ENCODE measurements around the gene ASB16.
A peak's percentile ranks its signal among the peaks of the same experiment; 100 is the strongest.
"Not testable (repeated sequence)": the region's sequence is repeated elsewhere in the genome, so short reads cannot be mapped to it uniquely, and the experiment has no call there.

ASB16 gene

DNA sequence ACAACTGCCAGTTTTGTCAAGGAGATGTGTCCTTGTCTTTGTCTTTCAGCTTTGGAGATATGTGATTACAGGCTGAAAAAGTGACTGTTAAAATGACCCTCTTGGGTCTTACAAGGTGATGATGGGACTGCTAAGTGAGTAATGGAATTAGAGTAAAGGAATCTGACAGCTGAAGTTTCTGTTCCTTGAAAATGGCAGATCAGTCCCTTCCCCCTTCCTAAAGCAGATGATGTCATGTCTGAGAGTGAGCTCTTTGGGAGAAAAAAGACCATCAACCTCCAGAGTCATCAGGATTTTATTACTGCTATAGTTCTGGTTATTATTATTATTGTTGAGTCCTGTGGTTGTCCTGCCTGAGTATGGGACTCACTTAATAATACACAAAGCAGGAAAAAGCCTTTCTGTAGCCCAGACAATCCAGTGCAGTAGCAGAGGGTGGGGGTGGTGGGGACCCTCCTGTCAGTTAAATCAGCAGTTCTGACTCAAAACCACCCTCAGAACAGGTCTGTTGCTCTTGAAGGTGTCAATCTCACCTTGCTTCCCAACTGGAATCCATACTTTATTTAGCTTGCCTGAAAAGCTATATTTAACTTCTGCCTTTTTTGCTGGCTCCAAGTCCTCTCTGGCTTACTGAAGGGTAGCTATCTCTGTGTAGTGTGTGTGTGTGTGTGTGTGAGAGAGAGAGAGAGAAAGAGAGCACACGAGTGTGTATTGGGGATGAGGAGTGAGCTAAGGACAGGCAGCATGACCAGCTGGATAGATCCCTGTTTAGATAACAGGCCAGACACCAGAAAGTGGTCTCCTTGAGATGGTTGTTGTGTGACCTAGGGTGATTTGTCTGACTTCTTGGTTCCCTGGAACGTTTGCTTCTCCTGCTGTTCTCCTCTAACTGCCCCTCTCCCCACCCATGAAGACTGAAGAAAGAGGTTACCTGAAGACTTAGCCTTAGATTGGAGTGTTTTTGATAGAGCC is 23.8 kb upstream of the ASB16 start:
- DNase-seq, result peak in 3 of 56 donors; percentile 7 to 36 (median 15)

DNA sequence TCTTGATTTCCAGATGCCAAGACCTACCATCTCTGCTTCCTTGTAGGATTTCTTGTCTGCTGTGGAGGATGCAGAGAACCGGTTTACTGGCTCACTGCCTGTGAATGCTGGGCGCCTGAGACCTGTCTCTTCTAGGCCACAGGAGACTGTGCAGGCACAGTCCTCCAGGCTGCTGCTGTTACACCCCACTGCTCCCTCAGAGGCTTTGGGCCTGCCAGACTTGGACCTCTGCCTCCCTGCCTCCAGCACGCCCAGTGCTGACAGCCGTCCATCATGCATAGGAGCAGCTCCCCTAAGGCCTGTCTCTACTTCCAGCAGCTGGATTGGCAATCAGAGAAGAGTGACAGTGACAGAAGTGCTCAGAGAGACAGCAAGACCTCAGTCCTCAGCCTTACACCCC is 22.7 kb upstream of the ASB16 start:
- no peak for DNase-seq

DNA sequence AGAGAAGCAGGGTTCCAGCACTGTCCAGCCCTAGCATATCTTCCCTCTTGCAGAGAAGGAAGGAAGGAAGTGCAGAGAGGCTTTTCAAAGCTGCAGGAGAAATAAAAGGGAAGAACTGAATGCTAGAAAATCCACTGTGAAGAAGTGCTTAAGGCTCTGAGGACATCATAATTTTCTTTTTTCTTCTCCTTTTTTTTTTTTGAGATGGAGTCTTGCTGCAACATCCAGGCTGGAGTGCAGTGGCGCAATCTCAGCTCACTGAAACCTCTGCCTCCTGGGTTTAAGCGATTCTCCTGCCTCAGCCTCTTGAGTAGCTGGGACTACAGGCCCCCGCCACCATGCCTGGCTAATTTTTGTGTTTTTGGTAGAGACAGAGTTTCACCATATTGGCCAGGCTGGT is 21.4 kb upstream of the ASB16 start:
- DNase-seq, result not testable (repeated sequence)

DNA sequence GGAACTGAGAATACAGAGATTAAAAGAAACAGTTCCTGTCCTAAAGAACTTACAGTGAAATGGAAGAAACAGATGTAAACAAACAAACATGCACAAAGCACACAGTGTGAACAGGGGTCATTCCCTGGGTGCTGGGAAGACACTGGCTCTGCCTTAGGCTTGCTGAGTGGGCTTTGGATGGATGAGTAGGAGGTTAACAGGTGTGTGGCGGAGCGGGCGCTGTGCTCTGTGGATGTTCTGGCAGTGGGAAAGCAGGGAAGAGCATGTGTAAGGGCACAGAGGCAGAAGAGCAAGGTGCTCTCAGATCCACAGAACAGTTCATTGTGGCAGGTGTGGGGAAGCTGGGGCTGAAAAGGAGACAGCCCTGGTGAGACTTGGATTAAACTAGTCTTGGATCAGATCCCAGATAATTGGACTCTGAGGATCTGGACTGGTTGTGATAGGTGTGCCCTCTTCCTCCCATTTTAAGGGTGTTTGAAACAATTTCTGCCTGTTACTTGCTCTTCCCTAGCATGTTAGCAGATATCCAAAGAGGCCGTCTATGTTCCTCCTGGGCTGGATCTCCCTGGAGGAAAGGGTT is 20.7 kb upstream of the ASB16 start:
- no peak for DNase-seq

DNA sequence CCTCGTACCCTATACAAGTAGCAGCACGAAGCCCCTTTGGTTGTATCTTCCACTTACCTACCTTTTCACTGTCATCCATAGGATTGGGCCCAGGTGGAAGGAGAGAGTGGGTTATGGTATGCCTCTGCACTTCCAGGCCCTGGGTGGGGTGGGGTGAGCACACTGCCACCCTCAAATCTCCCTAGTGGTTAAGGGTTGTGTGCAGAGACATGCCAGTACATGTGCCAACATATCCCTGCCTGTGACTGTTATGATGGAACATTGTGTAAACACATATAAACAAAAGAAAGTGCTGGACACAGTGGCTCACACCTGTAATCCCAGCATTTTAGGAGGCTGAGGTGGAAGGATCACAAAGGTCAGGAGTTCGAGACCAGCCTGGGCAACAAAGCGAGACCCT is 17.6 kb upstream of the ASB16 start:
- DNase-seq, result no peak

DNA sequence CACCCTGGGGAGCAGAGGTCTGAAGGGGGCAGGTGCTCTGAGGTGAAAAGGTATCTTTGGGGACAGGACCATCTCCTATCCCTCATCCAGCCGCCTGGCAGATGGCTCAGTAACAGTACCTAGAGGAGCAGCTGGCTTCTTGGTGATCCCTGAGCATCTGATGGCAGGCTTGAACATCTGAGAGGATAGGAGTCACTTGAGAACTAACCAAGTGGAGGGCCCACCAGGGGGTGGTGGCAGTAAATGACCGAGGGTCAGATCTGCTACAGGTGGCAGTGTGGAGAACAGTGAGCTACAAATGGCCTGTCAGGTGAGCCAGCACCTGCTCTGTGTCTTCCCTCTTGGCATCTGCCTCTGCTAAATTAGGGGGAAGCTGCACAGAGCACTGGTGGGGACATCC is 15.0 kb upstream of the ASB16 start:
- no peak for DNase-seq

DNA sequence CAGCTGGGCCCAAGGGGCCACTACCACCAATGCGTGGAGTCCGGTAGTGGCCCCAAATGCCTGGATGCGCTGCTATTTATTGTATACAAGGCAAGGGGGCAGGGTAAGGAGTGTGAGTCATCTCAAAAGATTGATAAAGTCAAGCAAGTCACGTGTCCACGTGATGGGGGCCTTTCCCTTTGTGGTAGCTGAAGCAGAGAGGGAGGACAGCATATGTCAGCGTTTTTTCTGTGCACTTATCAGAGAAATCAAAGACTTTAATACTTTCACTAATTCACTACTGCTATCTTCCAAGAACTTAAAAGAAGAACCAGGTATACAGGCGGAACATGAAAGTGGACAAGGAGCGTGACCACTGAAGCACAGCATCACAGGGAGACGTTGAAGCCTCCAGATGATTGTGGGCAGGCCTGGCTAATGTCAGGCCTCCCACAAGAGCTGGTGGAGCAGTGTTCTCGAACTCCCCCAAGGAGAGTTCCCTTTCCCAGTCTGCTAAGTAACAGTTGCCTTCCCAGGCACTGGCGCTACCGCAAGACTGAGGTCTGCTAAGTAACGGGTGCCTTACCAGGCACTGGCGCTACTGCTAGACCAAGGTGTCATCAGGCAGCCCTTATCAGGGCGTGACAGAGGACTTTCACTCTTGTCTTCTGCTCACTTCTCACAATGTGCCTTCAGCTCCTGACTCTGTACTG is 10.8 kb upstream of the ASB16 start:
- DNase-seq, result no peak

DNA sequence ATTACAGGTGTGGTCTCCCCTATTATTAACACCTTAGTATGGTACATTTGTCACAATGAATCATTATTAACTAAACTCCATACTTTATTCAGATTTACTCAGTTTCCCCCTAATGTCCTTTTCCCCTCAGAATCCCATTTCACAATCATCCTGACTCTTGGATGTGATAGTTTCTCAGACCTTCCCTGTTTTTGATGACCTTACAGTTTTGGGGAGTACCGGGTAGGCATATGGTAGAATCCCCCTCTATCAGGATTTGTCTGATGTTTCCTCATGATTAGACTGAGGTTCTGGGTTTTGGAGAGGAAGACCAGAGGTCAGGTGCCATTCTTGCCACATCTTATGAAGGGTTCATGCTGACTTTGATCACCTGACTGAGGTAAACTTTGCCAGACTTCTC is 6.0 kb upstream of the ASB16 start:
- no peak for DNase-seq

DNA sequence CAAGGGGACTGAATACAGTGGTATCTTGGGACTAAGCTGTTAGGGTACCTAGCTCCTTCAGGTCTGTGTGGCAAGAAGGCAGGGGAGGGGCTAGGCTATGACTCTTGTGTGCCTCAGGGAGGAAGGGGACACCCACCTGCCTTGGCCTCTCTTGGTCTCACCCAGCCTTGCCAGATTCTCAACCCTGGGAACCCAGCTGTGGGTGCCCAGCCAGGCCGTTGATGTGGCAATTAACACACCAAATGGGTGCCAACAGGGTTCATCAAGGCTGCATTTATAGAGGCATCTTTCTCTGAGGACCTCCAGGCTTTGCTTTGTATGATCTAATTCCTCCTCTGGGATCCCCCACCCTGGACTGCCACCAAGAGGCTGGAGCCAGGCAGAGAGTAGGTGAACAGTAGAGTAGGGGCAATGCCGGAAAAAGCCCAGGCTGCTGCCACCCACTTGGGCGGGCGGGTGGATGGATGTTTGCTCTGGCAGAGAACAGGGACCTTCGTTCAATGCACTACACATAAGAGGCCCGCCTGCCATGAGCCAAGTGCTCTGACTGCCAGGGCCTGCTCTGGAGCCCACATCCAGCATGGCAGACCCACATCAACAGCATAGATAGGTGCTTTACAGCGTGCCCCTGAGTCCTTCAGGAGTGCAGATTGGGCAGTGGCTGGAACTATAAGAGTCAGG is 3.2 kb upstream of the ASB16 start:
- DNase-seq, result no peak

DNA sequence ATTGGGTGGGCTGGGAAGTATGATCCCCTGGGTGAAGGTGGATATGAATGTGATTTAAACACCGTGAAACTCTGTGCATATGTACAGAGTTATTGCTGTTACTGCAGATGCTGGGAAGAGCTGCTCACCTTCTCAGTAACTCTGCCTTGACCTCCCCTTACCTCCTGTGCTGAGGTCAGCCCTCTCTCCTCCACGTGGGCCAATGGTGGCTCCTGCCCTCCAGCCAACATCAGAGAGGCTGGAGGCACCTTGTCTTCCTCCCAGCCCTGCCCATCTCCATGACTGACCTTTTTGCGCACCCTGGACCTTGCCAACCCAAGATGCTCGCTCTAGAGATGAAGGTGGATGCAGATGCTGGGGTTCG is 387 bp upstream of the ASB16 start:
- no peak for DNase-seq

DNA sequence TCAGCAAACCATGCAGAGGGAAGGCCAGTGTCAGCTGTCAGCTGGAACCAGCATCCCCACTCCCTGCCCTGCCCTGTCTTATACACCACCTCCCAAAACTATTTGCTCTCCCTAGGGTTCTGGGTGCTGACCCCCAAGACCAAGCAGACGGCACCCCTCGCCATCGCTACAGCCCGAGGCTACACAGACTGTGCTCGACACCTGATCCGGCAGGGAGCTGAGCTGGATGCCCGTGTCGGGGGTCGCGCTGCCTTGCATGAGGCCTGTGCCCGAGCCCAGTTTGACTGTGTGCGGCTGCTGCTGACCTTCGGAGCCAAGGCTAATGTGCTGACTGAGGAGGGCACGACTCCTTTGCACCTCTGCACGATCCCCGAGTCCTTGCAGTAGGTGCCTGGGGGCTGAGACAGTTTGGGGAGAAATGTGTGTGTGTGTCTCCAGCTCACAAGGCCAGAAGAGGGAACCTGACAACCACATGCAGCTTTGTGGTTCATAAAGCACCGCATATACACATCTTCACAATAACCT is 1.5 kb downstream of the ASB16 start:
- no peak for DNase-seq

DNA sequence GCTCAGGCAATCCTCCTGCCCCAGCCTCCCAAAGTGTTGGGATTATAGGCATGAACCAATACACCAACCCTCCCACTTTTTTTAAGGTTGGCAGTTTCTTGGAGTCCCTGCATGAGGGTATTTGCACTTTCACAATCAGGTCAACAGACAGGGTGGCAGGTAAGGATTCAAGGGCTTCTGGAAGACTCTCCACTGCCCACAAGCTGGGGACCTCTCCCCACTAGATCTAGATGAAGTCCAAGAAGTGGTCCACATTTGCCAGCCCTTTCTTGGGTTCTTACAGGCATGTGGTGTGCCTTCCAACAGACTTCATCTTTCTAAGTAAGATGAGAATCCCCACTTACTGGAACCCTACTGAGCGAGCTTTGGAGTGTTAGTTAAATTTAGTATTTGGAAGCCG is 3.9 kb downstream of the ASB16 start:
- DNase-seq, result no peak

DNA sequence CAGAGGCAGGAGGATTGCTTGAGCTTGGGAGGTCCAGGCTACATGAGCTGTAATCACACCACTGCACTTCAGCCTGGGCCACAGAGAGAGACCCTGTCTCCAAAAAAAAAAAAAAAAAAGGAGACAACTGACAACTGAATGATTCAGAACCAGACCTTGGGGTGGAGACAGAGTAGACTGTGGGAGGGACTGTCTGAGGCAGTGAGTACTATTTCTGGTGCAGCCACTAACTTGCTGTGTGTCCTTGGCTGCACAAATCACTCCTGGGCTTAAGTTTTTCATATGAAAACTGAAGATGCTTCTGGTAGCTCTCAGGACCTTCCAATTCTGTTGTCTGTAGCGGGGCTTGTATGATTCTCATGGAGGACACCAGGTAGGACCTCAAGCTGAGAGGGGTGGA is 5.8 kb downstream of the ASB16 start:
- no peak for DNase-seq

DNA sequence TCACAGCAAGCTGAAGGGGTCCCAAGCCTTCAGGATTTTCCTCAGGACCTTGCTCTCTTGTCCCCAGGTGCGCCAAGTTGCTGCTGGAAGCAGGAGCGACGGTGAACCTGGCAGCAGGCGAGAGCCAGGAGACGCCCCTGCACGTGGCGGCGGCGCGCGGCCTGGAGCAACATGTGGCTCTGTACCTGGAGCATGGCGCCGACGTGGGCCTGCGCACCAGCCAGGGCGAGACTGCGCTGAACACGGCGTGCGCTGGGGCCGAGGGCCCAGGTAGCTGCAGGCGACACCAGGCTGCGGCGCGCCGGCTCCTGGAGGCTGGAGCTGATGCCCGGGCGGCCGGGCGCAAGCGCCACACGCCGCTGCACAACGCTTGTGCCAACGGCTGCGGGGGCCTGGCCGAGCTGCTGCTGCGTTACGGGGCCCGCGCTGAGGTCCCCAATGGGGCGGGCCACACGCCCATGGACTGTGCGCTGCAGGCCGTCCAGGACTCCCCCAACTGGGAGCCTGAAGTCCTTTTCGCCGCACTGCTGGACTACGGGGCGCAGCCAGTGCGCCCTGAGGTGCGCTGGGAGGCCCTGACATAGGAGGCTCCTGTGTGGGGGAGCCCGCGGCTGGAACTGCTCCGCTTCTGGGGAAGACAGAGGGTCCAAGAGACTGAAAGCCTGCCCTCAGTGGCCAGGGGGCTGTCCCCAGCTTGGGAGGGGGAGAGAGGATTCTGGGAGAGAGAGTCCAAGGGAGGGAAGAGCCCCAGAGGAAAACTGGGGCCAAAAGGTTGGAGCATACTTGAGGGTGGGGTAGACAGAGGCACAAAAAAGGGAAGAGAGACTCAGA is 6.4 kb downstream of the ASB16 start:
- DNase-seq, result no peak

DNA sequence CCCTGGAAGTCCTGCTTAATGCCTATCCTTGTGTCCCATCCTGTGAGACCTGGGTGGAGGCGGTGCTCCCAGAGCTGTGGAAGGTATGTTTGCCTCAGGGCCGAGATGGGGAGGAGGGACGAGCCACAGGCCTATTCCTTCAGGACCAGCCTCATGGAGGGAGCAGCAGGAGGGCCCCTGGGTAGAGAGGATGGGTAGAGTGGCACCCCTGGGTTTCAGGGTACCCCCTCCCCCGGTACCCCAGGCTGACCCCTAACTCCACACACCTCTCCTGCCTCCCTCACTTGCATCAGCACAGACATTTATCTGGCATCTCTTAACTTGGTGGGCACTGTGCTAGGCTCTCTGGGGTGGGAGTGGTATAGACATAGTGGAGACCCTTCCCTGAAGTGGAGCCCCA is 7.1 kb downstream of the ASB16 start:
- no peak for DNase-seq

DNA sequence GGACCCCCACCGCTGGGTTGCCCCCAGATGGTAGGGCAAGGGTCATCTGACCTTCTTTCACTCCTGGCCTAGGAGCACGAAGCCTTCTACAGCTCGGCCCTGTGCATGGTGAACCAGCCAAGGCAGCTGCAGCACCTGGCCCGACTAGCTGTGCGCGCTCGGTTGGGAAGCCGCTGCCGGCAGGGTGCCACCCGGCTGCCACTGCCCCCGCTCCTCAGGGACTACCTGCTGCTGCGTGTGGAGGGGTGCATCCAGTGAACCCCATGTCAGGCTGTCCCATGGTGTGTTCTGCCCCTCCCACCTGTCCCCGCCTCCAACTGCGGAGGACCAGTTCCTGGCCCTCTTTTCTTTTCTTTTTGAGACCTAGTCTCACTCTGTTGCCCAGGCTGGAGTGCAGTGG is 7.6 kb downstream of the ASB16 start:
- no peak for DNase-seq

DNA sequence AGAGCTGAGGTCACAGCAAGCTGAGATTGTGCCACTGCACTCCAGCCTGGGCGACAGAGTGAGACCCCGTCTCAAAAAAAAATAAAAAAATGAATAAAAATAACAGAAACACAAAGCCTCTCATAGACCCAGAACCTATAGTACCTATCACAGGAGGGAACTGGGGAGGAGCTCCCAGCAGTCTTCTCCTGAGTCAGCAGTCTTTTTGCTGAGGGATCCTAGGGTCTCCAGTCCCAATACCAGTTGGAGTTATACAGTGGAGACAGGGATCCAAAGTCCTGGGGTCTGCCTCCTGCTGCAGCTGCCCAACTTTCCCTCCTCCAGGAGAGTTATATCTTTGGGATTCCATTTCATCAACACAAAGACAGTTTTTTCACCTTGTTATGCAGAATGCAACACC is 12.5 kb downstream of the ASB16 start:
- DNase-seq, result no peak

DNA sequence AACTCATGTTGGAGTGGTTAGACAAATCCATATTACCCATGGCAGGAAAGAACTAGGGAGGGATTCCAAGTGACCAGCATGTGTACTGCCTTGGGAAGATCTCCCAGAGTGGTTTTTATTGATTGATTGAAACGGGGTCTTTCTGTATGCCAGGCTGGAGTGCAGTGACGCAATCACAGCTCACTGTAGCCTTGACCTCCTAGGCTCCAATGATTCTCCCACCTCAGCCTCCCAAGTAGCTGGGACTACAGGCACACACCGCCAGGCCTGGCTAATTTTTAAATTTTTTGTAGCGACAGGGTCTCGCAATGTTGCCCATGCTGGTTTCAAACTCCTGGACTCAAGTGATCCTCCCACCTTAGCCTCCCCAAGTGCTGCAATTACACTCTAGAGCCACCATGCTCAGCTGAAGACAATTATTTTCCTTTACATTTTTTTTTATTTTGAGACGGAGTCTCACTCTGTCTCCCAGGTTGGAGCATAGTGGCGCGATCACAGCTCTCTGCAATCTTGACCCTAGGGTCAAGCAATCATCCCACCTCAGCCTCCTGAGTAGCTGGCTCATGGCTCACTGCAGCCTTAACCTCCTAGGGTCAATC is 13.8 kb downstream of the ASB16 start:
- DNase-seq, result no peak

DNA sequence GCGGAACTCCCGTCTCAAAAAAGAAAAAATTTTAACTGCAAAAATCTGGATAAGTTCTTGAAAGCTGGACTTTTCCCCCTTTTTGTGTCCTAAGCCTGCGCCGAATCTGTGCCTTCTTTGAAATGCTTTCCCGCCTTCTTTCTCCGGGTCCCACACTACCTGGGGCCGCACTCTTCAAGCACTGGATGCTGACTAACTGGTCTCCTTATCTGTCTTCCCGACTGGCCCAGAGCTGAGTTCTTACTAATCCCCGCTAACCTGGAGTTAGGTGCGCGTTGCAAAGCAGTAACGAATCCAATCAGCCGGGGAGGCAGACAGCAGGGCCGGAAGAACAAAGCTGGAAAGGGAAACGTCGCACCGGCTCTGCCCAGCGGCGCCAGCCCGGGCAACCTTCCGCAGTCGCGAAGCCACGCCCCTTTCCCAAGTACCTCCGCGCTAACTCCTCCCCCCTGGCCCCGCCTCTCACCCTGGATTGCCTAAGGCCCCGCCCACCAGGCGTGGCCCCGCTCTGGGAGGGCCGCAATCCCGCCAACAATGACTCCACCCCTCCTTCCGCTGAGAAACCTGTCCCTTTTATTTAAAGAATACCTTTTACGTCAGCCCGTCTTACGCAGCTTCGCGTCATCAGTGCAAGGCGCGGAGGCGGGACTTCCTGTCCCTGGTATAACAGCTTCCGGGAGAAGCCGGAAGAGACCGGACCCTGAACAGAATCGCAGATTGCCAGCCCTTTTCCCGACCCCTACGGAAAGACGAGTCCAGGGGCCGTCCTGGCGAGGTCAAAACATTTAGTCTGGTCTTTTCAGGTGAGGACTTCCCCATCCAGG is 16.0 kb downstream of the ASB16 start, which contains the start of gene TMUB2:
TMUB2 (plus strand) TSS at position 666 of the 824 bp plus-strand sequence. CDS start 737 bp downstream, outside the sequence.
- peak; percentile 87 to 100 (median 99) for DNase-seq
